Astrocyte of the cerebellum (primary cell): ENCODE data around the gene H2BK1.

ENCODE experiments used
- DNase-seq: peaks from one replicate; pipeline ENCODE4 v3.0.0-alpha.2; 2011; ENCODE audit warnings: low read depth
- H3K4me3 ChIP-seq: 2 replicates; pipeline ENCODE4 v1.5.1; 2011; ENCODE audit warnings: mild to moderate bottlenecking, low read depth, low read length, moderate library complexity
- CTCF ChIP-seq: IDR thresholded peaks from 2 replicates; pipeline ENCODE4 v1.5.1; 2012; ENCODE audit warnings: low read length, low read depth, moderate library complexity, mild to moderate bottlenecking; ENCODE audit errors: missing control alignments
- in situ Hi-C: cut with HindIII; loops from 2 replicates; pipeline ENCODE4 v1.10.0; 2017; ENCODE audit warnings: low sequenced_read_pairs

Gene H2BK1

GRCh38 chr7:151168003-151168786, 42.1 kb downstream of the H2BK1 start:
- peak overlapping the region; percentile 28 for H3K4me3 ChIP-seq
- DNase-seq, result no peak

GRCh38 chr7:151167197-151167961, 42.9 kb downstream of the H2BK1 start, which contains the start of gene GBX1:
GBX1 (minus strand) TSS chr7:151167694; CDS start chr7:151167548, 146 bp downstream.
- TF ChIP-seq CTCF, result peak; percentile 2
- peak within 1 kb of the TSS; percentile 28 for H3K4me3 ChIP-seq
- no peak for DNase-seq
- in situ Hi-C loops, result loop anchor here (5.0 to 10.0 kb wide), 3 partner anchors 40 to 137 kb away; no protein-coding TSS in a partner anchor

More at GRCh38 chr7:151168003-151168786, 42.1 kb downstream of the H2BK1 start:
- peak; percentile 61 for TF ChIP-seq CTCF
- in situ Hi-C loops, result loop anchor here (5.0 to 10.0 kb wide), 3 partner anchors 39 to 137 kb away; no protein-coding TSS in a partner anchor

GRCh38 chr7:151166629-151167196, 43.6 kb downstream of the H2BK1 start:
- no peak for DNase-seq
- in situ Hi-C loops, result loop anchor here (5.0 to 10.0 kb wide), 3 partner anchors 41 to 138 kb away; no protein-coding TSS in a partner anchor
- TF ChIP-seq CTCF, result no peak
- H3K4me3 ChIP-seq, result peak overlapping the region; percentile 28

GRCh38 chr7:151161757-151162156, 48.5 kb downstream of the H2BK1 start:
- no peak overlapping the region for H3K4me3 ChIP-seq
- no peak for TF ChIP-seq CTCF
- in situ Hi-C loops, result loop anchor here (10.0 kb wide), 1 partner anchor 143 kb away; no protein-coding TSS in a partner anchor
- DNase-seq, result no peak
